ENCODE measurements around the gene MYPOP.

GRCh38 chr19:45887200-45887710 lies 15.2 kb downstream of the MYPOP start:
- TF ChIP-seq, protein P1, sequence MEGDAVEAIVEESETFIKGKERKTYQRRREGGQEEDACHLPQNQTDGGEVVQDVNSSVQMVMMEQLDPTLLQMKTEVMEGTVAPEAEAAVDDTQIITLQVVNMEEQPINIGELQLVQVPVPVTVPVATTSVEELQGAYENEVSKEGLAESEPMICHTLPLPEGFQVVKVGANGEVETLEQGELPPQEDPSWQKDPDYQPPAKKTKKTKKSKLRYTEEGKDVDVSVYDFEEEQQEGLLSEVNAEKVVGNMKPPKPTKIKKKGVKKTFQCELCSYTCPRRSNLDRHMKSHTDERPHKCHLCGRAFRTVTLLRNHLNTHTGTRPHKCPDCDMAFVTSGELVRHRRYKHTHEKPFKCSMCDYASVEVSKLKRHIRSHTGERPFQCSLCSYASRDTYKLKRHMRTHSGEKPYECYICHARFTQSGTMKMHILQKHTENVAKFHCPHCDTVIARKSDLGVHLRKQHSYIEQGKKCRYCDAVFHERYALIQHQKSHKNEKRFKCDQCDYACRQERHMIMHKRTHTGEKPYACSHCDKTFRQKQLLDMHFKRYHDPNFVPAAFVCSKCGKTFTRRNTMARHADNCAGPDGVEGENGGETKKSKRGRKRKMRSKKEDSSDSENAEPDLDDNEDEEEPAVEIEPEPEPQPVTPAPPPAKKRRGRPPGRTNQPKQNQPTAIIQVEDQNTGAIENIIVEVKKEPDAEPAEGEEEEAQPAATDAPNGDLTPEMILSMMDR (IDR thresholded peaks at IDR 0.05), result no peak
- no peak for TF ChIP-seq POLR2AphosphoS5 (IDR thresholded peaks at IDR 0.05)
- no peak for TF ChIP-seq POLR2A (IDR thresholded peaks at IDR 0.05)
- no peak for TF ChIP-seq EP300 (IDR thresholded peaks at IDR 0.05; ENCODE audit: low read depth)

Measured in transverse colon (tissue), 4 donors.